DOHH2 (cell line): ENCODE measurements around the gene NES.

Source experiments
- H3F3A ChIP-seq: fragments of 200-600 bp; sonication (generic), shearing (Covaris generic); 2 replicates; pipeline ENCODE4 v1.6.0; 2016; ENCODE audit warnings: antibody characterized with exemption, mild to moderate bottlenecking; ENCODE audit not compliant: control insufficient read depth, insufficient read depth
- H3K27ac ChIP-seq: fragments of 200-600 bp; sonication (generic); 2 replicates; pipeline ENCODE4 v1.5.1; 2014; ENCODE audit warnings: low read depth, mild to moderate bottlenecking, low read length, moderate library complexity
- H3K27me3 ChIP-seq: fragments of 200-600 bp; sonication (generic); 2 replicates; pipeline ENCODE4 v1.6.1; 2014; ENCODE audit warnings: mild to moderate bottlenecking, low read length, mixed read lengths; ENCODE audit not compliant: control insufficient read depth
- H3K36me3 ChIP-seq: fragments of 200-600 bp; sonication (generic); 2 replicates; pipeline ENCODE4 v1.6.1; 2014; ENCODE audit warnings: mild to moderate bottlenecking, low read length, moderate library complexity, mixed read lengths; ENCODE audit not compliant: control insufficient read depth
- H3K4me1 ChIP-seq: fragments of 200-600 bp; sonication (generic); 2 replicates; pipeline ENCODE4 v1.6.1; 2014; ENCODE audit warnings: mild to moderate bottlenecking, low read length, mixed read lengths; ENCODE audit not compliant: control insufficient read depth
- H3K4me2 ChIP-seq: fragments of 200-600 bp; sonication (generic); 2 replicates; pipeline ENCODE4 v1.6.0; 2014; ENCODE audit warnings: mild to moderate bottlenecking, low read length, moderate library complexity
- H3K4me3 ChIP-seq: fragments of 200-600 bp; sonication (generic); 2 replicates; pipeline ENCODE4 v1.5.1; 2014; ENCODE audit warnings: mild to moderate bottlenecking, low read length, mixed read lengths
- H3K79me2 ChIP-seq: fragments of 200-600 bp; sonication (generic); 2 replicates; pipeline ENCODE4 v1.6.1; 2014; ENCODE audit warnings: mild to moderate bottlenecking, low read length, mixed read lengths; ENCODE audit not compliant: control insufficient read depth
- H3K9me2 ChIP-seq: fragments of 200-600 bp; sonication (generic); replicated peaks from 2 replicates; pipeline ENCODE4 v1.6.1; 2014; ENCODE audit warnings: mild to moderate bottlenecking, low read length, mixed read lengths; ENCODE audit not compliant: control insufficient read depth
- H3K9me3 ChIP-seq: fragments of 200-600 bp; sonication (generic); 2 replicates; pipeline ENCODE4 v1.6.1; 2014; ENCODE audit warnings: antibody characterized with exemption, low read length, mixed read lengths; ENCODE audit not compliant: control insufficient read depth, insufficient read depth
- H4K20me1 ChIP-seq: fragments of 200-600 bp; sonication (generic); 2 replicates; pipeline ENCODE4 v1.6.0; 2014; ENCODE audit warnings: low read depth, mild to moderate bottlenecking, antibody characterized with exemption, low read length, moderate library complexity; ENCODE audit not compliant: control insufficient read depth, insufficient read depth
- CTCF ChIP-seq: fragments of 200-600 bp; sonication (generic); IDR thresholded peaks from one replicate; pipeline ENCODE4 v1.5.1; 2014; ENCODE audit warnings: antibody characterized with exemption, mild to moderate bottlenecking, low read depth, low read length; ENCODE audit not compliant: poor library complexity, severe bottlenecking
- EZH2phosphoT487 ChIP-seq: fragments of 200-600 bp; sonication (generic); IDR thresholded peaks from 2 replicates; pipeline ENCODE4 v1.6.1; 2017; ENCODE audit warnings: borderline replicate concordance, mild to moderate bottlenecking, antibody characterized with exemption, low read length, moderate library complexity, mixed read lengths

NES gene

DNA sequence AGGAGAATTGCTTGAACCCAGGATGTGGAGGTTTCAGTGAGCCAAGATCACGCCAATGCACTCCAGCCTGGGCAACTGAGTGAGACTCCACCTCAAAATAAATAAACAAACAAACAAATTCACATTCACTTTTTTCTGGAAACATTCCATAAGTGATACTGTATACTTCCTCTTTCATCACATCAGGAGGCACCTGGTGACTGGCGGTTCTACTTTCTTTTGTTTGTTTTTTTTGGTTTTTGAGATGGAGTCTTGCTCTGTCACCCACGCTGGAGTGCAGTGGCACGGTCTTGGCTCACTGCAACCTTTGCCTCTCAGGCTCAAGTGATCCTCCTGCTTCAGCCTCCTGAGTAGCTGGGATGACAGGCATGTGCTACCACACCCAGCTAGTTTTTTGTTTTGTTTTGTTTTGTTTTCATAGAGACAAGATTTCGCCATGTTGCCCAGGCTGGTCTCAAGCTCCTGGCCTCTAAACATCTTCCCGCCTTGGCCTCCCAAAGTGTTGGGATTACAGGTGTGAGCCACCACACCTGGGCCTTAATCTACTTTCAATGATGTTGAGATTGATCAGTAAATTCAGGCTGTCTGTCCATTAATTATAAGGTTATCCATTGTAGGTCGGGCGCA, 47.3 kb downstream of the NES start:
- TF ChIP-seq CTCF: no peak
- Histone ChIP-seq H3K27me3 (peaks cover 22% of the 10 kb centered on the region), H3K27ac (no peak overlapping the region)

DNA sequence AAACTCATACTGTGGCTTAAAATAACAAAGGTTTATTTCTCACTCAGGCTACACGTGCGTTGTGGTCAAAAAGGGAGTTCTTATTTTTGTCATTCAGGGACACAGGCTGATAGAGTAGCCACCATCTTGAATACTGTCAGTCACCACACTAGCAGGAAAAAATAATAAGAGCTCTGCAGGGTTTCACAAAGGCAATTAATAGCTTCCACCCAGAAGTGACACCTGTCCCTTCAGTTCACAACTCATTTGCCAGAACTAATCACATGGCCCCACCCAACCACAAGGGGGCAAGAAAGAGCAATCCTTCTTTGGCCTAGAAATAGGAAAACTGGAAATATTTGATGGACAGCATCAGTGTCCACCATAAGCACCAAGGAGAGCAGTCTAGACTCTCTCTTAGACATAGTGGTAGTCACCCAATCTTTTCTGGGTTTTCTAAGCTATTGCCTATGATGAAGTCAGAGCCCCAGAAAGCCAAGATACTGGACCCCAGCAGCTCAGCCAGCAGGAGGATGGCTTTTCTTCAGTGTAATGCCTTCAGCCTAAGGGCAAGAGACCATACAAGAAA, 49.8 kb downstream of the NES start:
- H4K20me1 ChIP-seq: no peaks in the 10 kb centered on the region
- no peaks in the 10 kb centered on the region for H3K9me2 ChIP-seq
- no peaks in the 10 kb centered on the region for H3K9me3 ChIP-seq
- H3K4me3 ChIP-seq: peak overlapping the region; percentile 44
- peaks cover 61% of the 10 kb centered on the region for H3K4me1 ChIP-seq
- H3K4me2 ChIP-seq: peak overlapping the region; percentile 64
- H3F3A ChIP-seq: peaks cover 14% of the 10 kb centered on the region
- H3K27me3 ChIP-seq: peaks cover 29% of the 10 kb centered on the region
- TF ChIP-seq EZH2phosphoT487 (no peak), CTCF (peak; percentile 93)
- H3K79me2 ChIP-seq: no peaks in the 10 kb centered on the region
- peak overlapping the region; percentile 54 for H3K27ac ChIP-seq
- no peaks in the 10 kb centered on the region for H3K36me3 ChIP-seq

More for the DNA sequence above, 47.3 kb downstream of the NES start:
- H3K79me2 ChIP-seq: no peaks in the 10 kb centered on the region
- 0 out of 2 replicates have a peak overlapping the region, but pooled peaks have one; percentile 10 for H3K4me2 ChIP-seq
- peaks cover 54% of the 10 kb centered on the region for H3K4me1 ChIP-seq
- peaks cover 14% of the 10 kb centered on the region for H3F3A ChIP-seq
- no peaks in the 10 kb centered on the region for H3K9me2 ChIP-seq
- no peaks in the 10 kb centered on the region for H3K9me3 ChIP-seq
- no peaks in the 10 kb centered on the region for H3K36me3 ChIP-seq
- H4K20me1 ChIP-seq: no peaks in the 10 kb centered on the region
- H3K4me3 ChIP-seq: no peak overlapping the region

- no peaks in the 10 kb centered on the region for H3K79me2 ChIP-seq
- H3K9me3 ChIP-seq: no peaks in the 10 kb centered on the region
- TF ChIP-seq CTCF (peak; percentile 5), EZH2phosphoT487 (no peak)
- no peaks in the 10 kb centered on the region for H3K9me2 ChIP-seq
- H3F3A ChIP-seq: peaks cover 14% of the 10 kb centered on the region
- no peak overlapping the region for H3K4me2 ChIP-seq
- no peaks in the 10 kb centered on the region for H4K20me1 ChIP-seq
- H3K36me3 ChIP-seq: no peaks in the 10 kb centered on the region
- peaks cover 61% of the 10 kb centered on the region for H3K4me1 ChIP-seq
- no peak overlapping the region for H3K4me3 ChIP-seq
- H3K27me3 ChIP-seq: peaks cover 32% of the 10 kb centered on the region
- H3K27ac ChIP-seq: no peak overlapping the region
Observed at GRCh38 chr1:156626079-156626438, 51.1 kb downstream of the NES start.
